OCI-LY7 (cell line): ENCODE results near the gene SCG5.

Experiments used
- CTCF ChIP-seq: fragments of 200-600 bp; sonication (generic); conservative IDR thresholded peaks from 2 replicates; pipeline ENCODE4 v1.5.1; 2014; ENCODE audit warnings: mild to moderate bottlenecking, antibody characterized with exemption, low read length, moderate library complexity, mixed read lengths
- EZH2phosphoT487 ChIP-seq: fragments of 200-600 bp; sonication (generic); IDR thresholded peaks from 2 replicates; pipeline ENCODE4 v1.6.1; 2018; ENCODE audit warnings: low read depth, borderline replicate concordance, mild to moderate bottlenecking, mixed run types, antibody characterized with exemption, low read length, moderate library complexity, mixed read lengths

GRCh38 chr15:32715276-32715675 is 73.8 kb downstream of the SCG5 start:
- TF ChIP-seq CTCF (no peak), EZH2phosphoT487 (no peak)
